ENCODE measurements around the gene ASF1B. TPM values are rescaled to one million over a fixed set of nuclear protein-coding genes. Genes with fewer than 3 reads are reported as not detected.

The ASF1B gene
- total RNA-seq, 1 donor from 2014 or later, result 4.0 TPM

GRCh38 chr19:14111486-14111885 is 24.9 kb downstream of the ASF1B start:
- no peak for DNase-seq (ENCODE audit: low read depth in 2 of 2)

GRCh38 chr19:14110650-14111049 is 25.7 kb downstream of the ASF1B start:
- no peak for DNase-seq (ENCODE audit: low read depth in 2 of 2)

GRCh38 chr19:14107581-14108461 is 28.6 kb downstream of the ASF1B start:
- DNase-seq (ENCODE audit: low read depth in 2 of 2), result peak; percentile 38 to 92

GRCh38 chr19:14106840-14107239 is 29.5 kb downstream of the ASF1B start:
- no peak for DNase-seq (ENCODE audit: low read depth in 2 of 2)

- no peak for DNase-seq (ENCODE audit: low read depth in 2 of 2)
These were observed 30.7 kb downstream of the ASF1B start for GRCh38 chr19:14105680-14106079.

- no peak for DNase-seq (ENCODE audit: low read depth in 2 of 2)
These were observed 33.1 kb downstream of the ASF1B start for GRCh38 chr19:14103310-14103709.

GRCh38 chr19:14102756-14103155 is 33.6 kb downstream of the ASF1B start:
- no peak for DNase-seq (ENCODE audit: low read depth in 2 of 2)

- DNase-seq (ENCODE audit: low read depth in 2 of 2), result no peak
These were observed 34.2 kb downstream of the ASF1B start for GRCh38 chr19:14102102-14102696.

GRCh38 chr19:14101003-14101545 is 35.3 kb downstream of the ASF1B start:
- no peak for DNase-seq (ENCODE audit: low read depth in 2 of 2)

- no peak for DNase-seq (ENCODE audit: low read depth in 2 of 2)
These were observed 38.7 kb downstream of the ASF1B start for GRCh38 chr19:14097532-14098151.

GRCh38 chr19:14096272-14096992 is 40.0 kb downstream of the ASF1B start:
- DNase-seq (ENCODE audit: low read depth in 2 of 2), result no peak

GRCh38 chr19:14094854-14095253 is 41.5 kb downstream of the ASF1B start:
- DNase-seq (ENCODE audit: low read depth in 2 of 2), result no peak

- no peak for DNase-seq (ENCODE audit: low read depth in 2 of 2)
These were observed 43.1 kb downstream of the ASF1B start for GRCh38 chr19:14093117-14093823.

- DNase-seq (ENCODE audit: low read depth in 2 of 2), result no peak
These were observed 44.5 kb downstream of the ASF1B start for GRCh38 chr19:14091813-14092462.

GRCh38 chr19:14091081-14091812 is 45.1 kb downstream of the ASF1B start:
- DNase-seq (ENCODE audit: low read depth in 2 of 2), result peak; percentile 63 to 71

GRCh38 chr19:14090509-14091080 is 45.8 kb downstream of the ASF1B start, which contains the start of gene SAMD1:
Gene SAMD1, minus strand, starts transcription at chr19:14090751.
- peak; percentile 86 to 92 for DNase-seq (ENCODE audit: low read depth in 2 of 2)

- peak; percentile 76 to 77 for DNase-seq (ENCODE audit: low read depth in 2 of 2)
These were observed 46.5 kb downstream of the ASF1B start for GRCh38 chr19:14089662-14090508.

GRCh38 chr19:14089412-14089661 is 47.1 kb downstream of the ASF1B start:
- peak; percentile 41 to 60 for DNase-seq (ENCODE audit: low read depth in 2 of 2)
